WTC11 (cell line): Measurements from ENCODE around the gene MATN3. TPM values are rescaled to one million over a fixed set of nuclear protein-coding genes. Genes with fewer than 3 reads are reported as not detected.

Experiments
- ATAC-seq: fragments of 200-7000 bp; cut with Tn5 transposase; 2 replicates; pipeline ENCODE4 v1.10.0; 2021; ENCODE audit warnings: mild to moderate bottlenecking, moderate library complexity
- CTCF ChIA-PET: fragments of 300-600 bp; sonication (Branson Sonifier 250); formaldehyde crosslinking; loops from one replicate; lab custom pipeline; 2021; ENCODE audit warnings: antibody characterized with exemption; lab: Charles Lee
- POLR2A ChIA-PET: fragments of 350-600 bp; sonication (Branson Sonifier 250); formaldehyde crosslinking; loops from one replicate; lab custom pipeline; 2021; ENCODE audit warnings: antibody characterized with exemption; lab: Charles Lee
- DNase-seq: peaks from one replicate; pipeline ENCODE4 v3.0.0; 2021; ENCODE audit warnings: low spot score
- H3K27ac Mint-ChIP-seq: 2 replicates; pipeline ENCODE4 v1.8.0; 2021; ENCODE audit warnings: mixed read lengths
- H3K27me3 Mint-ChIP-seq: 2 replicates; pipeline ENCODE4 v1.8.0; 2021; ENCODE audit warnings: low read depth, mild to moderate bottlenecking, moderate library complexity, mixed read lengths
- H3K36me3 Mint-ChIP-seq: 2 replicates; pipeline ENCODE4 v1.8.0; 2021; ENCODE audit warnings: mixed read lengths
- H3K4me1 Mint-ChIP-seq: 2 replicates; pipeline ENCODE4 v1.8.0; 2022; ENCODE audit warnings: mixed read lengths
- H3K4me3 Mint-ChIP-seq: 2 replicates; pipeline ENCODE4 v1.8.0; 2021; ENCODE audit warnings: mild to moderate bottlenecking, moderate library complexity, mixed read lengths
- H3K9me3 Mint-ChIP-seq: 2 replicates; pipeline ENCODE4 v1.8.0; 2021; ENCODE audit warnings: mixed read lengths
- AR ChIP-seq: fragments of 250-450 bp; sonication (Bioruptor Pico); IDR thresholded peaks from 2 replicates; pipeline ENCODE4 v1.9.0; 2021; ENCODE audit warnings: mild to moderate bottlenecking
- ATF1 ChIP-seq: sonication (generic); formaldehyde crosslinking; IDR thresholded peaks from 2 replicates; pipeline ENCODE4 v1.8.1; 2023; ENCODE audit warnings: mild to moderate bottlenecking, moderate library complexity, missing genetic modification reagents
- CDX4 ChIP-seq: fragments of 250-450 bp; sonication (Bioruptor Pico); IDR thresholded peaks from 2 replicates; pipeline ENCODE4 v1.9.0; 2021; ENCODE audit warnings: moderate library complexity, mild to moderate bottlenecking, inconsistent platforms, borderline replicate concordance
- E2F4 ChIP-seq: sonication (generic); formaldehyde crosslinking; IDR thresholded peaks from 2 replicates; pipeline ENCODE4 v1.8.1; 2022; ENCODE audit warnings: low read depth, mild to moderate bottlenecking, moderate library complexity, missing genetic modification reagents, borderline replicate concordance
- ELF4 ChIP-seq: sonication (generic); formaldehyde crosslinking; IDR thresholded peaks from 2 replicates; pipeline ENCODE4 v1.8.1; 2022; ENCODE audit warnings: low read depth, mild to moderate bottlenecking, moderate library complexity, missing genetic modification reagents
- GABPB1 ChIP-seq: sonication (generic); formaldehyde crosslinking; IDR thresholded peaks from 2 replicates; pipeline ENCODE4 v1.8.1; 2023; ENCODE audit warnings: mild to moderate bottlenecking, missing genetic modification reagents
- KAT7 ChIP-seq: sonication (generic); formaldehyde crosslinking; IDR thresholded peaks from 2 replicates; pipeline ENCODE4 v1.8.1; 2023; ENCODE audit warnings: missing genetic modification reagents, mild to moderate bottlenecking, borderline replicate concordance
- NR2C2 ChIP-seq: sonication (generic); formaldehyde crosslinking; IDR thresholded peaks from 2 replicates; pipeline ENCODE4 v1.8.0; 2022; ENCODE audit warnings: mild to moderate bottlenecking, missing genetic modification reagents
- ZBTB43 ChIP-seq: sonication (generic); formaldehyde crosslinking; IDR thresholded peaks from 2 replicates; pipeline ENCODE4 v1.8.1; 2023; ENCODE audit warnings: mild to moderate bottlenecking, missing genetic modification reagents
- ZNF232 ChIP-seq: sonication (generic); formaldehyde crosslinking; IDR thresholded peaks from 2 replicates; pipeline ENCODE4 v1.8.0; 2022; ENCODE audit warnings: mild to moderate bottlenecking, missing genetic modification reagents
- total RNA-seq: library from RNA; stranded (reverse); gene quantifications from 3 replicates; pipeline ENCODE4 v1.2.3, GENCODE V29; 2021

The MATN3 gene
- total RNA-seq, 1 experiment from 2014 or later = 6.3 TPM

GRCh38 chr2:19943189-19943588 is 69.3 kb downstream of the MATN3 start:
- Mint-ChIP-seq H3K36me3 (peaks cover under 1% of the 10 kb centered on the region), H3K4me1 (peaks cover 35% of the 10 kb centered on the region), H3K27me3 (no peaks in the 10 kb centered on the region), H3K9me3 (no peaks in the 10 kb centered on the region), H3K4me3 (no peak overlapping the region), H3K27ac (no peak overlapping the region)
- ChIA-PET CTCF (interaction anchor here (1.5 to 2.9 kb wide), 2 partner anchors 13 to 299 kb away, joined by 3 to 17 read pairs; no protein-coding TSS in a partner anchor), POLR2A (no interaction called here)
- ATAC-seq (no peak), DNase-seq (no peak)
- TF ChIP-seq GABPB1 (CRISPR knock-in tag) (no peak), CDX4 (no peak), NR2C2 (no peak), KAT7 (CRISPR knock-in tag) (no peak), ZNF232 (no peak), ELF4 (CRISPR knock-in tag) (no peak), E2F4 (no peak), AR (CRISPR knock-in tag) (no peak), ATF1 (CRISPR knock-in tag) (no peak)

GRCh38 chr2:19942199-19942598 is 70.3 kb downstream of the MATN3 start:
- Mint-ChIP-seq H3K4me1 (peaks cover 35% of the 10 kb centered on the region), H3K27ac (no peak overlapping the region), H3K36me3 (peaks cover 9% of the 10 kb centered on the region), H3K27me3 (no peaks in the 10 kb centered on the region), H3K4me3 (no peak overlapping the region), H3K9me3 (no peaks in the 10 kb centered on the region)
- ChIA-PET CTCF (interaction anchor here (1.5 to 2.9 kb wide), 2 partner anchors 14 to 300 kb away, joined by 3 to 17 read pairs; no protein-coding TSS in a partner anchor), POLR2A (no interaction called here)
- DNase-seq = no peak
- TF ChIP-seq ZBTB43 (CRISPR knock-in tag) = no peak
- no peak for ATAC-seq

Other genes starting within 250 kb of the MATN3 start
- 9.9 to 10.6 TPM (median 10.0 TPM) in 3 replicates for gene TTC32, start 110.7 kb downstream of the MATN3 start, total RNA-seq
- gene WDR35, start 22.6 kb downstream of the MATN3 start, total RNA-seq = 15.4 to 16.5 TPM (median 15.5 TPM) in 3 replicates
- gene LAPTM4A, start 39.0 kb upstream of the MATN3 start, total RNA-seq = 163 to 166 TPM (median 165 TPM) in 3 replicates
- 47.3 to 52.6 TPM (median 52.6 TPM) in 3 replicates for gene SDC1, start 212.5 kb upstream of the MATN3 start, total RNA-seq